ENCODE results near the gene GABRB1.

GRCh38 chr4:47213971-47214370 is 182.6 kb downstream of the GABRB1 start:
- no peak for TF ChIP-seq ZNF114 (tag by site-specific recombination; IDR thresholded peaks at IDR 0.05)
- TF ChIP-seq CTCF (tag by site-specific recombination; IDR thresholded peaks at IDR 0.05), result no peak
- no peak for TF ChIP-seq ZBTB17 (tag by site-specific recombination; IDR thresholded peaks at IDR 0.05)
- no peak for TF ChIP-seq ZBTB7A (tag by site-specific recombination; IDR thresholded peaks at IDR 0.05; ENCODE audit: low read depth)
- no peak for TF ChIP-seq ZNF24 (tag by site-specific recombination; IDR thresholded peaks at IDR 0.05)
- TF ChIP-seq ZNF704 (tag by site-specific recombination; IDR thresholded peaks at IDR 0.05), result no peak
